HEK293 (cell line): ENCODE measurements around the gene FAM234A.

Experiments used
- CTCF ChIA-PET: fragments of 350-600 bp; formaldehyde crosslinking; extraction: SDS; loops from one replicate; lab custom pipeline; 2021; ENCODE audit warnings: antibody characterized with exemption; lab: Yijun Ruan, JAX
- POLR2A ChIA-PET: fragments of 300-600 bp; formaldehyde crosslinking; extraction: SDS; loops from one replicate; lab custom pipeline; 2020; ENCODE audit warnings: antibody characterized with exemption, inconsistent platforms; lab: Yijun Ruan, JAX
- H3K27ac ChIP-seq: fragments of 200-500 bp; sonication (Bioruptor generic); 2 replicates; pipeline ENCODE4 v1.5.1; 2014; ENCODE audit warnings: low read depth, low read length, control low read depth, inconsistent platforms; ENCODE audit errors: extremely low read depth
- H3K36me3 ChIP-seq, 2 experiments: fragments of 200-500 bp in 1 of 2; sonication (Bioruptor generic) in 1 of 2; 1 replicate in 1 of 2; 2 replicates in 1 of 2; pipeline ENCODE4 v1.5.1; 2014 to 2017; ENCODE audit warnings: inconsistent platforms in 2 of 2, low read length in 2 of 2; ENCODE audit not compliant: control insufficient read depth in 2 of 2, insufficient read depth in 1 of 2
- H3K4me1 ChIP-seq: fragments of 200-500 bp; sonication (Bioruptor generic); 2 replicates; pipeline ENCODE4 v1.5.1; 2014; ENCODE audit warnings: mild to moderate bottlenecking, low read length, inconsistent platforms; ENCODE audit not compliant: control insufficient read depth, insufficient read depth
- H3K4me3 ChIP-seq: 2 replicates; pipeline ENCODE4 v1.5.1; 2011; ENCODE audit warnings: low read depth, mild to moderate bottlenecking, control low read depth, low read length, moderate library complexity
- H3K9me3 ChIP-seq: fragments of 200-500 bp; sonication (Bioruptor generic); 2 replicates; pipeline ENCODE4 v1.5.1; 2014; ENCODE audit warnings: low read depth, low read length, inconsistent platforms; ENCODE audit not compliant: control insufficient read depth, insufficient read depth
- EGR2 ChIP-seq: fragments of 450-650 bp; formaldehyde crosslinking; IDR thresholded peaks from 2 replicates; pipeline ENCODE4 v1.5.1; 2016; ENCODE audit warnings: low read depth, missing biosample characterization, missing genetic modification characterization
- ZBTB20 ChIP-seq: fragments of 450-650 bp; formaldehyde crosslinking; IDR thresholded peaks from 2 replicates; pipeline ENCODE4 v1.5.1; 2016; ENCODE audit warnings: missing biosample characterization, missing genetic modification characterization
- ZFHX2 ChIP-seq: fragments of 450-650 bp; formaldehyde crosslinking; conservative IDR thresholded peaks from 2 replicates; pipeline ENCODE4 v1.5.1; 2016; ENCODE audit warnings: missing biosample characterization, missing genetic modification characterization
- ZFP41 ChIP-seq: fragments of 450-650 bp; formaldehyde crosslinking; IDR thresholded peaks from 2 replicates; pipeline ENCODE4 v1.5.1; 2016; ENCODE audit warnings: missing biosample characterization, missing genetic modification characterization, borderline replicate concordance
- ZNF132 ChIP-seq: fragments of 450-650 bp; formaldehyde crosslinking; IDR thresholded peaks from 2 replicates; pipeline ENCODE4 v1.5.1; 2017; ENCODE audit warnings: missing biosample characterization, missing genetic modification characterization, borderline replicate concordance
- ZNF146 ChIP-seq: fragments of 450-650 bp; formaldehyde crosslinking; IDR thresholded peaks from 2 replicates; pipeline ENCODE4 v1.5.1; 2016; ENCODE audit warnings: missing biosample characterization, missing genetic modification characterization
- ZNF157 ChIP-seq: fragments of 450-650 bp; formaldehyde crosslinking; IDR thresholded peaks from 2 replicates; pipeline ENCODE4 v1.5.1; 2016; ENCODE audit warnings: missing biosample characterization, missing genetic modification characterization
- ZNF174 ChIP-seq: fragments of 450-650 bp; formaldehyde crosslinking; IDR thresholded peaks from 2 replicates; pipeline ENCODE4 v1.5.0; 2017; ENCODE audit warnings: missing biosample characterization, mild to moderate bottlenecking, missing genetic modification characterization
- ZNF175 ChIP-seq: fragments of 450-650 bp; formaldehyde crosslinking; IDR thresholded peaks from 2 replicates; pipeline ENCODE4 v1.5.1; 2016; ENCODE audit warnings: missing biosample characterization, missing genetic modification characterization
- ZNF19 ChIP-seq: fragments of 450-650 bp; formaldehyde crosslinking; IDR thresholded peaks from 2 replicates; pipeline ENCODE4; 2016; ENCODE audit warnings: missing biosample characterization, missing genetic modification characterization, low read depth
- ZNF2 ChIP-seq: fragments of 450-650 bp; formaldehyde crosslinking; IDR thresholded peaks from 2 replicates; pipeline ENCODE4 v1.5.1; 2016; ENCODE audit warnings: missing biosample characterization, missing genetic modification characterization
- ZNF274 ChIP-seq, 2 experiments: fragments of 200-500 bp in 1 of 2; fragments of 450-650 bp in 1 of 2; sonication (Bioruptor generic) in 1 of 2; formaldehyde crosslinking in 1 of 2; IDR thresholded peaks; 2 replicates each; pipeline versions ENCODE4 v1.5.1 to v1.6.1; 2014 to 2016; ENCODE audit warnings: borderline replicate concordance in 1 of 2, inconsistent platforms in 1 of 2, low read length in 1 of 2, missing biosample characterization in 1 of 2, missing genetic modification characterization in 1 of 2
- ZNF423 ChIP-seq: fragments of 450-650 bp; formaldehyde crosslinking; IDR thresholded peaks from 2 replicates; pipeline ENCODE4 v1.5.1; 2016; ENCODE audit warnings: missing biosample characterization, missing genetic modification characterization
- ZNF501 ChIP-seq: fragments of 450-650 bp; formaldehyde crosslinking; IDR thresholded peaks from 2 replicates; pipeline ENCODE4 v1.5.1; 2016; ENCODE audit warnings: missing biosample characterization, missing genetic modification characterization
- ZNF514 ChIP-seq: fragments of 450-650 bp; formaldehyde crosslinking; IDR thresholded peaks from 2 replicates; pipeline ENCODE4 v1.5.1; 2016; ENCODE audit warnings: missing biosample characterization, missing genetic modification characterization
- ZNF600 ChIP-seq: fragments of 450-650 bp; formaldehyde crosslinking; IDR thresholded peaks from 2 replicates; pipeline ENCODE4 v1.5.1; 2016; ENCODE audit warnings: missing biosample characterization, missing genetic modification characterization
- ZNF621 ChIP-seq: fragments of 450-650 bp; formaldehyde crosslinking; IDR thresholded peaks from 2 replicates; pipeline ENCODE4 v1.5.1; 2017; ENCODE audit warnings: missing biosample characterization, missing genetic modification characterization
- ZNF76 ChIP-seq: fragments of 450-650 bp; formaldehyde crosslinking; IDR thresholded peaks from 2 replicates; pipeline ENCODE4; 2016; ENCODE audit warnings: low read depth, missing biosample characterization, missing genetic modification characterization, borderline replicate concordance
- ZNF776 ChIP-seq: fragments of 450-650 bp; formaldehyde crosslinking; IDR thresholded peaks from 2 replicates; pipeline ENCODE4 v1.5.0; 2017; ENCODE audit warnings: missing biosample characterization, missing genetic modification characterization, borderline replicate concordance
- ZNF791 ChIP-seq: fragments of 450-650 bp; formaldehyde crosslinking; IDR thresholded peaks from 2 replicates; pipeline ENCODE4 v1.5.1; 2016; ENCODE audit warnings: missing biosample characterization, missing genetic modification characterization
- TF ChIP-seq, protein P1 (sequence below): fragments of 450-650 bp; formaldehyde crosslinking; IDR thresholded peaks from 2 replicates; pipeline ENCODE4 v1.5.1; 2017; ENCODE audit warnings: missing biosample characterization, missing genetic modification characterization
- TF ChIP-seq, protein P2 (sequence below): fragments of 450-650 bp; formaldehyde crosslinking; IDR thresholded peaks from 2 replicates; pipeline ENCODE4 v1.5.1; 2016; ENCODE audit warnings: missing biosample characterization, missing genetic modification characterization
- TF ChIP-seq, protein P3 (sequence below): fragments of 450-650 bp; formaldehyde crosslinking; conservative IDR thresholded peaks from 2 replicates; pipeline ENCODE4 v1.5.1; 2016; ENCODE audit warnings: low read depth, missing biosample characterization, missing genetic modification characterization

The FAM234A gene

DNA sequence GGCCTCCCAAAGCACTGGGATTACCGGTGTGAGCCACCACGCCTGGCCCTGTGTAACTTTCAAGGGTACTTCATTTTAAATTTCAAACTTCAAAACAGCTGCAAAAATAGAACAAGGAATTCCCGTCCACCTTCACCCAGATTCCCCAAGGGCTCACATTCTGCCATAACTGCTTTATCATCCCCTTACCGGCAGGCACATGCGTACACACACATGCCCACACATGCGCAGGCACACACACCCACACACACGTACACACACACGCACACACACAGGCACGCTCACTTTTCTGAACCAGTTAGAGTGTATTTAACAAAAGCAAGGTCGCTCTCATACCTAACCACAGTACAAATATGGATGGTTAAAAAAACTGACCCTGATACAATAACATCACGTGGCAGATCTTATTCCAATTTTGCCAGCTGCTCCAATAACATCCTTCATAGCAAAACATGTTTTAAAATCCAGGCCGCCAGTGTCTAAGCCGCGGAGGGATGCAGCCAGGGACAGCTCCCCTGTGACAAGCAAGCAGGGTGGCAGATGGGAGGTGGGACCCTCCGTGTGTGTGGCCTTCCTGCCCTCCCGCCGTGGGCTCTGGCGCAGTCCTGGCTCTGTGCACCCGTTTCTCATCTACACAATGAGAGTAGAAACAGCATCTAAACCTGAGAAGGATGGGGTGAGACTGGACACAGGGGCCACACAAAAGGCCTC, 71.5 kb downstream of the FAM234A start:
- ChIA-PET CTCF (no interaction called here), POLR2A (no interaction called here)
- H3K9me3 ChIP-seq, result no peaks in the 10 kb centered on the region
- H3K36me3 ChIP-seq, result peaks cover 0 to 64% of the 10 kb centered on the region in 2 experiments; a peak in 2 of 3 replicates
- TF ChIP-seq ZNF76 (tag by site-specific recombination) (no peak), ZFHX2 (peak; percentile 91), ZNF514 (tag by site-specific recombination) (no peak), EGR2 (peak; percentile 84), ZNF274 (IDR thresholded peaks at IDR 0.05; ENCODE audit: low read length) (no peak), ZNF274 (tag by site-specific recombination; IDR thresholded peaks at IDR 0.05; ENCODE audit: borderline replicate concordance) (no peak), ZFP41 (tag by site-specific recombination) (no peak)
- TF ChIP-seq, protein P1, sequence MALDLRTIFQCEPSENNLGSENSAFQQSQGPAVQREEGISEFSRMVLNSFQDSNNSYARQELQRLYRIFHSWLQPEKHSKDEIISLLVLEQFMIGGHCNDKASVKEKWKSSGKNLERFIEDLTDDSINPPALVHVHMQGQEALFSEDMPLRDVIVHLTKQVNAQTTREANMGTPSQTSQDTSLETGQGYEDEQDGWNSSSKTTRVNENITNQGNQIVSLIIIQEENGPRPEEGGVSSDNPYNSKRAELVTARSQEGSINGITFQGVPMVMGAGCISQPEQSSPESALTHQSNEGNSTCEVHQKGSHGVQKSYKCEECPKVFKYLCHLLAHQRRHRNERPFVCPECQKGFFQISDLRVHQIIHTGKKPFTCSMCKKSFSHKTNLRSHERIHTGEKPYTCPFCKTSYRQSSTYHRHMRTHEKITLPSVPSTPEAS, result peak; percentile 64; the same call in 1 of the 2 replicates
- H3K4me1 ChIP-seq, result no peaks in the 10 kb centered on the region
- no peak overlapping the region for H3K4me3 ChIP-seq
- H3K27ac ChIP-seq, result no peak overlapping the region

DNA sequence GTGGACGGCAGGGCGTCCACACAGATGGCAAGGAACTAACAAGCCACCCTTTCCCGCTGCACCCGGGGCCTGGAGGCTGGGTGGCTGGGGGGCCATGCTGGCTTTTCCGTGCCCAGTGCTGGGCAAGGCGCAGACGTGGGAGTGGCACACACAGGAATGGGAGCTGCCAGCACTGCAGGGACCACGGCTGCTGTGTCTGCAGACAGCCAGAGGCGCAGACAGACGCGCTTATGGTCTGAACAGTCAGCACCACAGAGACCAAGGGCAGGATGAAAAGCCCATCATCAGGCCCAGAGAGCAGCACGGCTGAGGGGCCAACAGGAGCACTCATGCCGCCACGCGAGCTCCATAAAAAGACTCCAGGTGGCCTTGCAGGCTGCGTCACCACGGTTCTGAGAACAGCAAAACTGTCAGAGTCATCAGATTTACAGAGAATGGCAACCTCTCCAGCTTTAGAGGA, 72.3 kb downstream of the FAM234A start:
- Histone ChIP-seq H3K4me1 (no peaks in the 10 kb centered on the region), H3K4me3 (no peak overlapping the region), H3K9me3 (no peaks in the 10 kb centered on the region), H3K27ac (no peak overlapping the region), H3K36me3 (peaks cover 0 to 65% of the 10 kb centered on the region in 2 experiments; a peak in 2 of 3 replicates)
- POLR2A ChIA-PET, result interaction anchor here (1.1 kb wide), 1 partner anchor 46 kb away, joined by 5 read pairs; the partner anchor contains the start of gene AXIN1
- CTCF ChIA-PET, result no interaction called here
- peak; percentile 41 for TF ChIP-seq ZNF600 (tag by site-specific recombination)
- no peak for TF ChIP-seq ZNF19 (tag by site-specific recombination)
- TF ChIP-seq ZNF175 (tag by site-specific recombination), result no peak
- no peak for TF ChIP-seq ZNF501 (tag by site-specific recombination)
- no peak for TF ChIP-seq ZNF157 (tag by site-specific recombination)
- TF ChIP-seq ZNF791 (tag by site-specific recombination), result no peak
- no peak for TF ChIP-seq ZNF146 (tag by site-specific recombination)
- TF ChIP-seq ZNF2 (tag by site-specific recombination), result 0 out of 2 replicates have a peak, but pooled peaks have one; percentile 23
- TF ChIP-seq ZBTB20 (tag by site-specific recombination), result no peak
- no peak for TF ChIP-seq ZNF621 (tag by site-specific recombination)
- TF ChIP-seq ZNF174 (tag by site-specific recombination), result no peak
- TF ChIP-seq, protein P2, sequence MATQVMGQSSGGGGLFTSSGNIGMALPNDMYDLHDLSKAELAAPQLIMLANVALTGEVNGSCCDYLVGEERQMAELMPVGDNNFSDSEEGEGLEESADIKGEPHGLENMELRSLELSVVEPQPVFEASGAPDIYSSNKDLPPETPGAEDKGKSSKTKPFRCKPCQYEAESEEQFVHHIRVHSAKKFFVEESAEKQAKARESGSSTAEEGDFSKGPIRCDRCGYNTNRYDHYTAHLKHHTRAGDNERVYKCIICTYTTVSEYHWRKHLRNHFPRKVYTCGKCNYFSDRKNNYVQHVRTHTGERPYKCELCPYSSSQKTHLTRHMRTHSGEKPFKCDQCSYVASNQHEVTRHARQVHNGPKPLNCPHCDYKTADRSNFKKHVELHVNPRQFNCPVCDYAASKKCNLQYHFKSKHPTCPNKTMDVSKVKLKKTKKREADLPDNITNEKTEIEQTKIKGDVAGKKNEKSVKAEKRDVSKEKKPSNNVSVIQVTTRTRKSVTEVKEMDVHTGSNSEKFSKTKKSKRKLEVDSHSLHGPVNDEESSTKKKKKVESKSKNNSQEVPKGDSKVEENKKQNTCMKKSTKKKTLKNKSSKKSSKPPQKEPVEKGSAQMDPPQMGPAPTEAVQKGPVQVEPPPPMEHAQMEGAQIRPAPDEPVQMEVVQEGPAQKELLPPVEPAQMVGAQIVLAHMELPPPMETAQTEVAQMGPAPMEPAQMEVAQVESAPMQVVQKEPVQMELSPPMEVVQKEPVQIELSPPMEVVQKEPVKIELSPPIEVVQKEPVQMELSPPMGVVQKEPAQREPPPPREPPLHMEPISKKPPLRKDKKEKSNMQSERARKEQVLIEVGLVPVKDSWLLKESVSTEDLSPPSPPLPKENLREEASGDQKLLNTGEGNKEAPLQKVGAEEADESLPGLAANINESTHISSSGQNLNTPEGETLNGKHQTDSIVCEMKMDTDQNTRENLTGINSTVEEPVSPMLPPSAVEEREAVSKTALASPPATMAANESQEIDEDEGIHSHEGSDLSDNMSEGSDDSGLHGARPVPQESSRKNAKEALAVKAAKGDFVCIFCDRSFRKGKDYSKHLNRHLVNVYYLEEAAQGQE (tag by site-specific recombination), result no peak
- peak; percentile 57 for TF ChIP-seq ZNF423
- TF ChIP-seq, protein P3, sequence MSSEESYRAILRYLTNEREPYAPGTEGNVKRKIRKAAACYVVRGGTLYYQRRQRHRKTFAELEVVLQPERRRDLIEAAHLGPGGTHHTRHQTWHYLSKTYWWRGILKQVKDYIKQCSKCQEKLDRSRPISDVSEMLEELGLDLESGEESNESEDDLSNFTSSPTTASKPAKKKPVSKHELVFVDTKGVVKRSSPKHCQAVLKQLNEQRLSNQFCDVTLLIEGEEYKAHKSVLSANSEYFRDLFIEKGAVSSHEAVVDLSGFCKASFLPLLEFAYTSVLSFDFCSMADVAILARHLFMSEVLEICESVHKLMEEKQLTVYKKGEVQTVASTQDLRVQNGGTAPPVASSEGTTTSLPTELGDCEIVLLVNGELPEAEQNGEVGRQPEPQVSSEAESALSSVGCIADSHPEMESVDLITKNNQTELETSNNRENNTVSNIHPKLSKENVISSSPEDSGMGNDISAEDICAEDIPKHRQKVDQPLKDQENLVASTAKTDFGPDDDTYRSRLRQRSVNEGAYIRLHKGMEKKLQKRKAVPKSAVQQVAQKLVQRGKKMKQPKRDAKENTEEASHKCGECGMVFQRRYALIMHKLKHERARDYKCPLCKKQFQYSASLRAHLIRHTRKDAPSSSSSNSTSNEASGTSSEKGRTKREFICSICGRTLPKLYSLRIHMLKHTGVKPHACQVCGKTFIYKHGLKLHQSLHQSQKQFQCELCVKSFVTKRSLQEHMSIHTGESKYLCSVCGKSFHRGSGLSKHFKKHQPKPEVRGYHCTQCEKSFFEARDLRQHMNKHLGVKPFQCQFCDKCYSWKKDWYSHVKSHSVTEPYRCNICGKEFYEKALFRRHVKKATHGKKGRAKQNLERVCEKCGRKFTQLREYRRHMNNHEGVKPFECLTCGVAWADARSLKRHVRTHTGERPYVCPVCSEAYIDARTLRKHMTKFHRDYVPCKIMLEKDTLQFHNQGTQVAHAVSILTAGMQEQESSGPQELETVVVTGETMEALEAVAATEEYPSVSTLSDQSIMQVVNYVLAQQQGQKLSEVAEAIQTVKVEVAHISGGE (tag by site-specific recombination), result no peak
- TF ChIP-seq ZNF776, result no peak
- TF ChIP-seq ZNF132 (tag by site-specific recombination), result no peak
